WTC11 (cell line): ENCODE results near the gene FOXJ1. TPM values are rescaled to one million over a fixed set of nuclear protein-coding genes. Genes with fewer than 3 reads are reported as not detected.
A peak's percentile ranks its signal among the peaks of the same experiment; 100 is the strongest.

Source experiments
- AFF4 ChIP-seq: sonication (generic); formaldehyde crosslinking; IDR thresholded peaks from 2 replicates; pipeline ENCODE4 v1.8.1; 2023; ENCODE audit warnings: mild to moderate bottlenecking, missing genetic modification reagents, borderline replicate concordance
- ARID4B ChIP-seq: sonication (generic); formaldehyde crosslinking; IDR thresholded peaks from 2 replicates; pipeline ENCODE4 v1.8.0; 2023; ENCODE audit warnings: missing genetic modification reagents, mild to moderate bottlenecking, borderline replicate concordance
- CBFB ChIP-seq: sonication (generic); formaldehyde crosslinking; IDR thresholded peaks from 2 replicates; pipeline ENCODE4 v1.8.1; 2022; ENCODE audit warnings: mild to moderate bottlenecking, low read depth, missing genetic modification reagents
- ELF4 ChIP-seq: sonication (generic); formaldehyde crosslinking; IDR thresholded peaks from 2 replicates; pipeline ENCODE4 v1.8.1; 2022; ENCODE audit warnings: low read depth, mild to moderate bottlenecking, moderate library complexity, missing genetic modification reagents
- GTF2I ChIP-seq: fragments of 250-450 bp; sonication (Bioruptor Pico); conservative IDR thresholded peaks from 2 replicates; pipeline ENCODE4 v1.4.0; 2021; ENCODE audit warnings: mild to moderate bottlenecking
- IRF2 ChIP-seq: sonication (generic); formaldehyde crosslinking; IDR thresholded peaks from 2 replicates; pipeline ENCODE4 v1.8.0; 2022; ENCODE audit warnings: low read depth, missing genetic modification reagents, borderline replicate concordance
- NFATC4 ChIP-seq: fragments of 250-450 bp; sonication (Bioruptor Pico); IDR thresholded peaks from 2 replicates; pipeline ENCODE4 v1.9.0; 2021; ENCODE audit warnings: mild to moderate bottlenecking
- SOX15 ChIP-seq: fragments of 250-450 bp; sonication (Bioruptor Pico); IDR thresholded peaks from 2 replicates; pipeline ENCODE4 v1.9.0; 2021; ENCODE audit warnings: mild to moderate bottlenecking
- TEAD4 ChIP-seq: sonication (generic); formaldehyde crosslinking; IDR thresholded peaks from 2 replicates; pipeline ENCODE4 v1.8.0; 2022; ENCODE audit warnings: mild to moderate bottlenecking, missing genetic modification reagents
- TP53 ChIP-seq: sonication (generic); formaldehyde crosslinking; IDR thresholded peaks from 2 replicates; pipeline ENCODE4 v1.8.1; 2023; ENCODE audit warnings: mild to moderate bottlenecking, missing genetic modification reagents
- ZNF263 ChIP-seq: sonication (generic); formaldehyde crosslinking; IDR thresholded peaks from 2 replicates; pipeline ENCODE4 v1.8.1; 2022; ENCODE audit warnings: low read depth, mild to moderate bottlenecking, moderate library complexity, missing genetic modification reagents
- ZNF416 ChIP-seq: fragments of 250-450 bp; sonication (Bioruptor Pico); IDR thresholded peaks from 2 replicates; pipeline ENCODE4 v1.9.0; 2021; ENCODE audit warnings: mild to moderate bottlenecking, inconsistent platforms
- ZNF423 ChIP-seq: fragments of 250-450 bp; sonication (Bioruptor Pico); IDR thresholded peaks from 2 replicates; pipeline ENCODE4 v2.1.2; 2022; ENCODE audit warnings: mild to moderate bottlenecking, moderate library complexity
- ZNF532 ChIP-seq: fragments of 250-450 bp; sonication (Bioruptor Pico); IDR thresholded peaks from 2 replicates; pipeline ENCODE4 v1.9.0; 2021; ENCODE audit warnings: mild to moderate bottlenecking, borderline replicate concordance
- ZNF671 ChIP-seq: fragments of 250-450 bp; sonication (Bioruptor Pico); IDR thresholded peaks from 2 replicates; pipeline ENCODE4 v1.8.0; 2021; ENCODE audit warnings: mild to moderate bottlenecking
- total RNA-seq: library from RNA; stranded (reverse); gene quantifications from 3 replicates; pipeline ENCODE4 v1.2.3, GENCODE V29; 2021
- TF ChIP-seq, protein P1 (sequence below): fragments of 250-450 bp; sonication (Bioruptor Pico); IDR thresholded peaks from 2 replicates; pipeline ENCODE4 v1.8.0; 2021; ENCODE audit warnings: mild to moderate bottlenecking
- TF ChIP-seq, protein P2 (sequence below): sonication (generic); formaldehyde crosslinking; IDR thresholded peaks from 2 replicates; pipeline ENCODE4 v1.8.1; 2022; ENCODE audit warnings: low read depth, missing genetic modification reagents, borderline replicate concordance
- TF ChIP-seq, protein P3 (sequence below): fragments of 200-600 bp; IDR thresholded peaks from 2 replicates; pipeline ENCODE4 v1.8.0; 2022; ENCODE audit warnings: antibody characterized with exemption
- TF ChIP-seq, protein P4 (sequence below): sonication (generic); formaldehyde crosslinking; IDR thresholded peaks from 2 replicates; pipeline ENCODE4 v1.8.1; 2022; ENCODE audit warnings: mild to moderate bottlenecking, missing genetic modification reagents, moderate library complexity, borderline replicate concordance

FOXJ1 gene
- total RNA-seq, 1 experiment from 2014 or later, result 11.8 TPM

GRCh38 chr17:76121932-76122430, 19.1 kb downstream of the FOXJ1 start (continued):
- no peak for TF ChIP-seq AFF4 (CRISPR knock-in tag)
- no peak for TF ChIP-seq ZNF532
- TF ChIP-seq NFATC4 (CRISPR knock-in tag), result no peak
- no peak for TF ChIP-seq ZNF423
- no peak for TF ChIP-seq ZNF416 (CRISPR knock-in tag)
- TF ChIP-seq SOX15 (CRISPR knock-in tag), result no peak
- TF ChIP-seq, protein P1, sequence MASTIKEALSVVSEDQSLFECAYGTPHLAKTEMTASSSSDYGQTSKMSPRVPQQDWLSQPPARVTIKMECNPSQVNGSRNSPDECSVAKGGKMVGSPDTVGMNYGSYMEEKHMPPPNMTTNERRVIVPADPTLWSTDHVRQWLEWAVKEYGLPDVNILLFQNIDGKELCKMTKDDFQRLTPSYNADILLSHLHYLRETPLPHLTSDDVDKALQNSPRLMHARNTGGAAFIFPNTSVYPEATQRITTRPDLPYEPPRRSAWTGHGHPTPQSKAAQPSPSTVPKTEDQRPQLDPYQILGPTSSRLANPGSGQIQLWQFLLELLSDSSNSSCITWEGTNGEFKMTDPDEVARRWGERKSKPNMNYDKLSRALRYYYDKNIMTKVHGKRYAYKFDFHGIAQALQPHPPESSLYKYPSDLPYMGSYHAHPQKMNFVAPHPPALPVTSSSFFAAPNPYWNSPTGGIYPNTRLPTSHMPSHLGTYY (CRISPR knock-in tag), result no peak
- no peak for TF ChIP-seq GTF2I (CRISPR knock-in tag)
- no peak for TF ChIP-seq ZNF263 (CRISPR knock-in tag)
- TF ChIP-seq, protein P2, sequence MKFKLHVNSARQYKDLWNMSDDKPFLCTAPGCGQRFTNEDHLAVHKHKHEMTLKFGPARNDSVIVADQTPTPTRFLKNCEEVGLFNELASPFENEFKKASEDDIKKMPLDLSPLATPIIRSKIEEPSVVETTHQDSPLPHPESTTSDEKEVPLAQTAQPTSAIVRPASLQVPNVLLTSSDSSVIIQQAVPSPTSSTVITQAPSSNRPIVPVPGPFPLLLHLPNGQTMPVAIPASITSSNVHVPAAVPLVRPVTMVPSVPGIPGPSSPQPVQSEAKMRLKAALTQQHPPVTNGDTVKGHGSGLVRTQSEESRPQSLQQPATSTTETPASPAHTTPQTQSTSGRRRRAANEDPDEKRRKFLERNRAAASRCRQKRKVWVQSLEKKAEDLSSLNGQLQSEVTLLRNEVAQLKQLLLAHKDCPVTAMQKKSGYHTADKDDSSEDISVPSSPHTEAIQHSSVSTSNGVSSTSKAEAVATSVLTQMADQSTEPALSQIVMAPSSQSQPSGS, result no peak
- TF ChIP-seq, protein P3, sequence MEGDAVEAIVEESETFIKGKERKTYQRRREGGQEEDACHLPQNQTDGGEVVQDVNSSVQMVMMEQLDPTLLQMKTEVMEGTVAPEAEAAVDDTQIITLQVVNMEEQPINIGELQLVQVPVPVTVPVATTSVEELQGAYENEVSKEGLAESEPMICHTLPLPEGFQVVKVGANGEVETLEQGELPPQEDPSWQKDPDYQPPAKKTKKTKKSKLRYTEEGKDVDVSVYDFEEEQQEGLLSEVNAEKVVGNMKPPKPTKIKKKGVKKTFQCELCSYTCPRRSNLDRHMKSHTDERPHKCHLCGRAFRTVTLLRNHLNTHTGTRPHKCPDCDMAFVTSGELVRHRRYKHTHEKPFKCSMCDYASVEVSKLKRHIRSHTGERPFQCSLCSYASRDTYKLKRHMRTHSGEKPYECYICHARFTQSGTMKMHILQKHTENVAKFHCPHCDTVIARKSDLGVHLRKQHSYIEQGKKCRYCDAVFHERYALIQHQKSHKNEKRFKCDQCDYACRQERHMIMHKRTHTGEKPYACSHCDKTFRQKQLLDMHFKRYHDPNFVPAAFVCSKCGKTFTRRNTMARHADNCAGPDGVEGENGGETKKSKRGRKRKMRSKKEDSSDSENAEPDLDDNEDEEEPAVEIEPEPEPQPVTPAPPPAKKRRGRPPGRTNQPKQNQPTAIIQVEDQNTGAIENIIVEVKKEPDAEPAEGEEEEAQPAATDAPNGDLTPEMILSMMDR, result no peak
- no peak for TF ChIP-seq CBFB
- TF ChIP-seq TEAD4 (CRISPR knock-in tag), result no peak
- TF ChIP-seq, protein P4, sequence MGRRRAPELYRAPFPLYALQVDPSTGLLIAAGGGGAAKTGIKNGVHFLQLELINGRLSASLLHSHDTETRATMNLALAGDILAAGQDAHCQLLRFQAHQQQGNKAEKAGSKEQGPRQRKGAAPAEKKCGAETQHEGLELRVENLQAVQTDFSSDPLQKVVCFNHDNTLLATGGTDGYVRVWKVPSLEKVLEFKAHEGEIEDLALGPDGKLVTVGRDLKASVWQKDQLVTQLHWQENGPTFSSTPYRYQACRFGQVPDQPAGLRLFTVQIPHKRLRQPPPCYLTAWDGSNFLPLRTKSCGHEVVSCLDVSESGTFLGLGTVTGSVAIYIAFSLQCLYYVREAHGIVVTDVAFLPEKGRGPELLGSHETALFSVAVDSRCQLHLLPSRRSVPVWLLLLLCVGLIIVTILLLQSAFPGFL (CRISPR knock-in tag), result no peak
- no peak for TF ChIP-seq IRF2 (CRISPR knock-in tag)
- TF ChIP-seq ZNF671, result no peak
- TF ChIP-seq TP53 (CRISPR knock-in tag), result no peak
- TF ChIP-seq ARID4B (CRISPR knock-in tag), result 0 out of 2 replicates have a peak, but pooled peaks have one; percentile 20
- 0 out of 2 replicates have a peak, but pooled peaks have one; percentile 72 for TF ChIP-seq ELF4 (CRISPR knock-in tag)
